ENCODE data around the gene MYO10. TPM values are rescaled to one million over a fixed set of nuclear protein-coding genes. Genes with fewer than 3 reads are reported as not detected.

MYO10 gene
- total RNA-seq, 4 donors from 2014 or later: 21.0 to 29.8 (median 27.3) TPM

- no peaks in the 10 kb centered on the region for H3K9me3 ChIP-seq
- intact Hi-C loops (cut with DNase I): no loop called here
- WGBS, 2 donors: 89 to 94% methylated on average over 4 of the region's 4 CpGs
Measured at GRCh38 chr5:16849775-16850174, 86.3 kb downstream of the MYO10 start.

DNA sequence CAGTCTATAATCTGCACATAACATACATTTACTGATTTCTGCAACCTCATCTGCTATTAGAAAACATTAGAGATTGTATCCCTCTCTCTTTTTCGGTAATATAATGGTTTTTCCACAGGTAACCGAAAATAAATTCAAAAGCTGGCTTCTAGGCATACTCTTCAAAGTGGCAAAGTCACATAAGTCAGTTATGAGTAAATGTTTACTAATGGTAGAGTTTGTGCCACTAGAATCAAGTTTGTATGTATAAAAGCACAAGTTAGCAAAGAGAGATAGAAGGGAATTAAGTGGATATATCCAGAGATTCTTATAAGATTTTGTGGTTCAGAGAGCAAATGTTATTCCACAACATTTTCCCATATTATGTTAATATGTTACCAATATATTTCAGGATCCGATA lies 86.9 kb downstream of the MYO10 start:
- 86 to 96% methylated on average over 3 of the region's 3 CpGs for WGBS, 2 donors
- Histone ChIP-seq H3K4me3 (no peak overlapping the region), H3K27me3 (no peaks in the 10 kb centered on the region), H3K36me3 (no peaks in the 10 kb centered on the region), H3K9me3 (no peaks in the 10 kb centered on the region), H3K27ac (no peak overlapping the region), H3K4me1 (peaks cover 0 to 25% (median 0%) of the 10 kb centered on the region in 3 donors)
- intact Hi-C loops (cut with DNase I): no loop called here
- TF ChIP-seq CTCF (IDR thresholded peaks at IDR 0.05) (no peak), POLR2A (IDR thresholded peaks at IDR 0.05) (no peak)
- DNase-seq: no peak

More at GRCh38 chr5:16849775-16850174, 86.3 kb downstream of the MYO10 start:
- no peak for DNase-seq
- H3K27ac ChIP-seq: no peak overlapping the region
- no peak overlapping the region for H3K4me3 ChIP-seq
- TF ChIP-seq CTCF (IDR thresholded peaks at IDR 0.05): no peak
- TF ChIP-seq POLR2A (IDR thresholded peaks at IDR 0.05): no peak
- peaks cover 0 to 26% (median 0%) of the 10 kb centered on the region in 3 donors for H3K4me1 ChIP-seq
- no peaks in the 10 kb centered on the region for H3K36me3 ChIP-seq
- no peaks in the 10 kb centered on the region for H3K27me3 ChIP-seq

- Histone ChIP-seq H3K27ac (peak overlapping the region in 2 of 4 donors; percentile 49 to 82), H3K36me3 (no peaks in the 10 kb centered on the region), H3K9me3 (no peaks in the 10 kb centered on the region), H3K27me3 (no peaks in the 10 kb centered on the region), H3K4me3 (no peak overlapping the region), H3K4me1 (peaks cover 0 to 55% (median 3%) of the 10 kb centered on the region in 3 donors)
- 77 to 78% methylated on average over 3 of the region's 3 CpGs for WGBS, 2 donors
- TF ChIP-seq CTCF (IDR thresholded peaks at IDR 0.05): peak in 2 of 6 experiments; percentile 15 to 44
- TF ChIP-seq POLR2A (IDR thresholded peaks at IDR 0.05): no peak
- intact Hi-C loops (cut with DNase I): no loop called here
- no peak for DNase-seq
Measured at GRCh38 chr5:16844952-16845351, 91.1 kb downstream of the MYO10 start.

- Histone ChIP-seq H3K27ac (no peak overlapping the region), H3K27me3 (no peaks in the 10 kb centered on the region), H3K9me3 (no peaks in the 10 kb centered on the region), H3K36me3 (no peaks in the 10 kb centered on the region), H3K4me3 (no peak overlapping the region), H3K4me1 (peaks cover 0 to 55% (median 3%) of the 10 kb centered on the region in 3 donors)
- intact Hi-C loops (cut with DNase I): no loop called here
- whole genome bisulfite sequencing, 2 donors: 29 to 37% methylated on average over 8 of the region's 8 CpGs
- DNase-seq: no peak
- TF ChIP-seq POLR2A (IDR thresholded peaks at IDR 0.05): no peak
- TF ChIP-seq CTCF (IDR thresholded peaks at IDR 0.05): no peak
Measured at GRCh38 chr5:16842896-16843295, 93.2 kb downstream of the MYO10 start.

GRCh38 chr5:16841416-16841815 lies 94.7 kb downstream of the MYO10 start:
- Histone ChIP-seq H3K36me3 (no peaks in the 10 kb centered on the region), H3K4me1 (peaks cover 0 to 46% (median 3%) of the 10 kb centered on the region in 3 donors), H3K27ac (no peak overlapping the region), H3K9me3 (no peaks in the 10 kb centered on the region), H3K4me3 (no peak overlapping the region), H3K27me3 (no peaks in the 10 kb centered on the region)
- 33 to 39% methylated on average over 7 of the region's 7 CpGs for WGBS, 2 donors
- no peak for TF ChIP-seq CTCF (IDR thresholded peaks at IDR 0.05)
- TF ChIP-seq POLR2A (IDR thresholded peaks at IDR 0.05): no peak
- DNase-seq: no peak
- intact Hi-C loops (cut with DNase I): no loop called here
